Suppressor macrophage (primary cell): ENCODE results near the gene MAPT.
A peak's percentile ranks its signal among the peaks of the same experiment; 100 is the strongest.

Experiments used
- DNase-seq, 4 experiments: peaks; one replicate each; pipeline ENCODE4 v3.0.0-alpha.2; 2020 to 2022

Gene MAPT

GRCh38 chr17:46061435-46061834 is 167.1 kb downstream of the MAPT start:
- DNase-seq = peak in 2 of 4 experiments; percentile 38 to 52

- DNase-seq = peak; percentile 9 to 43 (median 26)
Measured at GRCh38 chr17:46063241-46063640, 168.9 kb downstream of the MAPT start.

- no peak for DNase-seq
Measured at GRCh38 chr17:46064460-46064859, 170.1 kb downstream of the MAPT start.

GRCh38 chr17:46071796-46072195 is 177.4 kb downstream of the MAPT start:
- no peak for DNase-seq

- no peak for DNase-seq
Measured at GRCh38 chr17:46072998-46073397, 178.6 kb downstream of the MAPT start.

GRCh38 chr17:46074540-46074939 is 180.2 kb downstream of the MAPT start:
- no peak for DNase-seq
